GM04503 (cell line): ENCODE results near the gene GABRR3.
"Not testable (repeated sequence)": the region's sequence is repeated elsewhere in the genome, so short reads cannot be mapped to it uniquely, and the experiment has no call there.

Source experiments
- DNase-seq: peaks from one replicate; pipeline ENCODE4 v3.0.0-alpha.2; 2012; ENCODE audit warnings: low read depth

Gene GABRR3

DNA sequence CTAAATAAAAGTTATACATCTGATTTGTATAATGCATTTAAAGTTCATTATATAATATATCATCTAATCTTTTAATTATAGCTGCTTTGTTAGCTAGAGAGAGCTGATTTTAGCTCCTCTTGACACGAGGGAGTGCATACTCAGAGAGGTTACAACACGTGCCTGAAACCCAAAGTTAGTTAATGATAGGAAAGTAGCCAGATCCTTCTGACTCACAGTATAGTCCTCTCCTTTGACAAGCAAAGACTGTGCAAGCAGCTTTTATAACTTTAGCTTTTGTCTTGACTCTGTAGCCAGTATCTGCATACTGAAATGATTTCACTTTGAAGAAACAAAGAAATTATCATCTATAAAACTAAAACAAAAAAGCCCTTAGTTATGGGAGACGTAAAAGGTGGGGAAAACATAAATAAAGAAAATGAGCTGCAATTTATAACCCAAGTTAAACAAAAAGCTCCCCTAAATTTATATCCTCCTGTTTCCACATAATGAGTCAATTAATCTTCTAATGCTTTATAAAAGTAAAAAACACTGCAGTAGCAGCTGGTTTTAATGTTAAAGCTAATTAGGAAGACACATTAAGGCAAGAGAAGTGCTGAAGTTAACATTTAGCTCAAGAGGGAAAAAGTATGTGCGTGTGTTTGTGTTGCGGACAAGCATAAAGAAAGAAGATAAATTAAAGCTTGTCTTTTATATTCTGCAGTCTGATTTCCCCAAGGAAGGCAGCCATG, 13.1 kb downstream of the GABRR3 start:
- no peak for DNase-seq

DNA sequence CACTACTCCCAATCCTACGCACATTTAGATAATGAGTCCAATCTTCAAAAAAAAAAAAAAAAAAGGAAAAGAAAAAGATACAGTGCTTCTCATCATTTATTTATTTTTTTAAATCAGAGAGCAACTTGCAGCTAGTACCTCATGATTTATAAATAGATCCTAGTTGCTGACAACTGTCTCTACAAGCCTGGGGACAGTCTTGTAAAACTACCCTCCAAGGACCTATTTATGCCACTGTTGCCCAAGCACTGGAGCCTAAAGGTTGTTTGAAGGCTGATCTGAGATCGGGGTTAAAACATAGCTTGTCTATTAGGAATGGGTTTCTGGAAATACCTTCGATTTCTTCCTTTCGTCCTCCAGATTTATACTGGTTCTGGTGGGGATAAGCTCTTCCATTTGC, 14.7 kb downstream of the GABRR3 start:
- DNase-seq = no peak

DNA sequence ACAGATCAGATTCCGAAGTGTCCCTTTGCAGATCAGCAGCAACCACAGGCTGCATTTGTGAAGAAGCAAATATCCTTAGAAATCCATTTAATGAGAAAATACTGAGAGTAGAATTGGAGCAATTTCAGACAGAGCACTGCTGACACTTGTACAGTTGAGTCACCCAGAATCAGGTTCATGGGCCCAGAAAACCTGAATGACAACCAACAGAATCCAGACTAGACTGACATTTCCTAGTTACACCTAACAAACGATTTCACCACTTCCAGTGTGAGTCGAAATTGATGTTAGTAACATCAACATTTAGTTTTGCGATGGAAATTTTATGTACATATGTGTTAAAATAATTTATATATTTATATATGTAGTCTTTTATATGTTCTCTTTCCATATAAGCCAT, 16.8 kb downstream of the GABRR3 start:
- DNase-seq = no peak

DNA sequence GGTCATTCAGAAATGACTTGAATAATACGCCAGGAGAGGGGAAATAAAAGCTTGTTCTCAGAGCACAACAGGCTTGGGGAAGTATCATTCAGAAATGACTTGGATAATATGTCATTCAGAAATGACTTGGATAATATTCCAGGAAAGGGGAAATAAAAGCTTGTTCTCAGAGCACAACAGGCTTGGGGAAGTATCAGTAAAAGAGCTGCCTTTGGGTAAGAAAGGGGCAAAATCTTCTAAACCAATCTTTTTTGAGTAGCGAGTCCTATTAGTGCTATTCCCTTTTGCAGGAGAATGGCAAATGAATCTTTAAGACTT, 20.9 kb downstream of the GABRR3 start:
- no peak for DNase-seq

DNA sequence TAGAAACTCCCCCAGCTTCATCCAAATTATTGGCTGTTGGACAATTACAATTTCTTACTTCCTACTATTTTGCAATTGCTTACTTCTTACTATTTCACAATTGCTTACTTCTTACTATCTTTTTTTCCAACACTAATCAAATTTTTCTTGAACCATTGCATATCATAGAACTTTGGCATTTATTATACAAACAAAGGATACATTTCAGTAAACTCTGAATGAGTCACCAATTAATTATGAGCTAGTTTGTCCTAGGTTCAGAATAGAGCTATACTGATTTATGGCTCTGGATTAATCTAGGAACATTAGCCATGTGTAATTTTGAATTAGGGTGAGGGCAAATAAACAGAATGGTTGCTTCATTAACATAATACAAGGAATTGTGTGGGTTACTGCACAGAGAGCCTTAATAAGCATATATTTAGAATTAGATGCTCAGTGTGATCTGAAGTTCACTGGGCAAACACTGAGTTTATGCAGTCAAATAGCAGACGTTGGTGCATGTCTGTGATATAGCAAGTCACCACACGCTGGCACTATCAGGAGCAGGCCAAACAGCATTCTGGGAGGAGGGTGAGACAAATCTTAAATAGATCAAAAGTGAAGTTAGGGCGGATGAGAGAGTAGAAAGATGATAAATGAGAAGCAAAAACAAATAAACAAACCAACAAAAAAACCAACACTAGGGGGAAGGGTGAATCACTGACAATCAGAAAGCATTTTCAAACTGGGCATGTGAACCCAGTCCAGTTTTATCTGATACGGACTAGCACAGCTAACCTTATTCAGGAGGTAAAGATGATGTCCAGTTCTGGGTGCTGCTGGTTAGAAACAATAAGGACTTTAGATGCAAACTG, 21.5 kb downstream of the GABRR3 start:
- DNase-seq = no peak

DNA sequence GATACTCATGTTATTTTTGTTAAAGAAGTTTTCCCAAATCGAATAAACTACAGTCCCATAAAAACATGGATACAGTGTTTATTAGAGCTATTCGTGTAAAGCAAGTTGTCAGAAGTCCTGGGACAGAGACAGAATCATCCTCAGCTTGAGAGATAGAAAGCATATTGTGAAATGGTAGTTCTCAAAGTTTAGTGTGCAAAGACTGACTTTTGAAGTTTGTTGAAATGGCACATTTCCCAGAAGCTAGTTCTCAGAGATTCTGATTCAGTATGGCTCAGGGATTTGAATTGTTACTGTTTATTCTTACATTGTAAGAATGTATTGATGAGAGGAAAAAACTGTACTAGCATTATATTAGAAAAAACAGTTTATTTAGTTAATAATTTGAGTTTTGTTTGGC, 22.1 kb downstream of the GABRR3 start:
- DNase-seq = no peak

DNA sequence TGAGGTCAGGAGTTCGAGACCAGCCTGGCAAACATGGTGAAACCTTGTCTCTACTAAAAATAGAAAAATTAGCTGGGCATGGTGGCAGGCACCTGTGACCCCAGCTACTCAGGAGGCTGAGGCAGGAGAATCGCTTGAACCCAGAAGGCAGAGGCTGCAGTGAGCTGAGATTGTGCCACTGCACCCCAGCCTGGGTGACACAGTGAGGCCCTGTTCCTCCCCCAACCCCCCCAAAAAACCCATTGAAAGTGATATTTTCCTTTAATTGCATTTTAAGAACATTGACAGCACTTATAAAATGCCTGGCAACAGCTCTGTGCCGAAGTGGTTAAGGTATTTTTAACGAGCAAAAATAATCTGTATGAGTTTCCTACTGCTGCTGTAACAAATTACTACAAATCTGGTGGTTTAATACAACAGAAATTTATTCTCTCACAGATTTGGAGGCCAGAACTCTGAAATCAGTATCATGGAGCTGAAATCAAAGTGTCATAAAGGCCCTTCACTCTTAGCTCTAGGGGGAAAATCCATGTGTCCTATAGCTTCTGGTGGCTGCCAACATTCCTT, 24.1 kb downstream of the GABRR3 start:
- not testable (repeated sequence) for DNase-seq

DNA sequence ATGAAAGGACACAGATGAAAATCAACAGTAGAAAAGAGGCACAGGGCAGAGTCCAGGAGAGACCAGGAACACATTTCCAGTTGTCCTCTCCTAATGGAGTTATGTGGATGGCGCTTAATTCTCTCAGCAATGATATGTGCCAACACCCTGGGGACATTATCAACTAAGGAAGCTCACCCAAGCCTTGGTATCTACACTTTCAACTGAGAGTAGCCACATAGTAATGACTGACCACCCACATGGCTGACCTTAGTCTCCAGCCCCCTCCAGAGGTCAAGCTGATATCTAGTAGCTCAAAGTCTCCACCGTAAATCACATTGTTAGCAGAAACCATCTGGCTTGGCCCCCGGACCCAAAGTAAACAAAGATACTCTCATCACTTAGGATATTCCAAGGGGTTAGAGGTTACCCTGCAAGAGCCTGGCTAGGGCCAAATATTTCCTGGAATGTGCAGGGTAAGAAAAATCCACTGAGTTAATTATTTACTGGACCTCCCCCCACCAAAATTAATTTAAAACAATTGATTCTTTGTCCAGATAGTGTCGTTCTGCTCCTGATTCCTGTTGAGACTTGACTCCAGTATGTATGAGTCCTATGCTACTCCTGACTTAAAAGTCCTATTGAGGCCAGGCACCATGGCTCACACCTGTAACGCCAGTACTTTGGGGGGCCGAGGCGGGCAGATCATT, 24.8 kb downstream of the GABRR3 start:
- no peak for DNase-seq

DNA sequence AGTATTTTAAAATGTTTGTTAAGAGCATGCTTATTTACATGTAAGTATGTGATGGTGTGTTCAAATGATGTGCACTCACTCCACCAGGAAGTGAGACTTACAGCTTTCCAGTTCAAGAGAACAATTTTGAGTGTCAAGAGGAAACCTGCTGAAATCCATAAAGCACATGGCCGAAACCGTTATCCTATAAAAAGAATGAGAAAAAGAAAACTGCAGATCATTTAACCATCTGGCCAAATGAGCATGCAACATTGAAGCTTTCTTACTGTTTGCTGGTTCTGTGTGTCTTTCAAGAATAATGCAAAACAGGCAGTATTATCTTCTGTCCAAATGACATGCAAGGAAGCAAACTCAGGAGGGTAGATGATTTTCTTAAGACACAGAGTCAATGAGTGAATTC, 26.3 kb downstream of the GABRR3 start:
- DNase-seq = no peak

DNA sequence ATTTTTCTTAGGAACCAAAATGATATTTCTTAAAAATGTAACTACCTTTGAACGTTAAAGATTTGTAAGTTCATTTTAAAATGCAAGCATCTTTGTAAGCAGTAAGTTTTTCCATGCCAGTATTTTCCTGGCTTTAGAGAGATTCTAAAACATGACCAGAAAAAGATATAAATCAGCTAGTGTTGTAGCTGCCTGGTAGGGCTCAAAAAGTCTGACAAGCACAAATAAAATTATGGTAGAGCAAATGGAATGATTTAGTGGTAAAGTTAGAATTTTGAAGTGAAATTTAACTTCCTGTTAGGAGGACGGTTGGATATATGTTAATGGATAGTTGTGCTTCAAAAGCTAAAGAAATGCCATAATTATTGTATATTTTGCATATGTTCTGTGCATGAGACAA, 29.7 kb downstream of the GABRR3 start:
- no peak for DNase-seq

DNA sequence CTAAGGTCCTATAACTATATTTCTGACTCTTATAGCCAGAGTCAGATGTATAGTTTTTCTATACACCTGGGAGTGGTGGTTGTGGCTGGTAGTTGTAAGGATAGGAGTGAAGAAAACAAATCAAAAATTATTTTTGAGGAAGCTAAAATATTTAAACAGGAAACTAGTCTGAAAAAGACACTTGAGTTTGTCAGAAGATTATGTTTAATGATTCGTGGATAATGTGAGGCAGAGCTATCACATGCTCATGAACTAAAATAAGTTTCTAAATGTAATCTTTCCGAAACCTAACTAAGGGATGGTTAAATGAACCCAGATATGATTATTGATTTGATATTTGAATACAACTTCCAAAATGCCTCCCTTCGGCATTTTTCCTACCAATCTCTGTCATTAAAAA, 30.4 kb downstream of the GABRR3 start:
- no peak for DNase-seq

DNA sequence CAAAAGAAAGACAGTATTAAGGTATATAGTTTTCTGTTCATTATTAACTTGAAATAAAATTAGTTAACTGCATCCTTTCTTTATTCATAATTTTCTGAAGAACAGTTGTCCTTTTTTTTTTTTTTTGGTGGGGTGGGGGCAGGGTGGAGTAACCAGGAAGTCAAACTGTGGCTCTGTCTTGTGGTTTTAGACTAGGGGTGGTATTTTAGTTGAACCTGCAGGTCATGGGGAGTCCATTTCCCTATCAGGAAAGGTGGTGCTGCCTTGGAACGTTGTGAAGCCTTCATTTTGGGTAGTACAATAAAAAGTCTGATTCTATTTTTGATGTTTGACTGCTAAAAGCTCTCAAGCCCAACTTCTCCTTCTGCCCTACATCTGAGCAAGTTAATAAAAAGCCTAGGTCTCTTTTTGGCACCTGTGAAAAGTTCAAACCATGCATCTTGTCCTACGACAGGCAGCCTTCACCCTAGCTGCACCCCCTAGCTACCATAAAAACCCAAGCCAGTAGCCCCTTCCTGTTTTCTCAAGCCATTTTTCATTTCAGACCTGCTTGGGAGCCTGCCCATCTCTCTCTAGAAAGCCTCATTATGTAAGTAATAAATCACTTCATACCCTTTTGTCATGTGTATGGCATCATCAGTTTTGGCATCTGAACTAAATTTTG, 31.7 kb downstream of the GABRR3 start:
- no peak for DNase-seq

DNA sequence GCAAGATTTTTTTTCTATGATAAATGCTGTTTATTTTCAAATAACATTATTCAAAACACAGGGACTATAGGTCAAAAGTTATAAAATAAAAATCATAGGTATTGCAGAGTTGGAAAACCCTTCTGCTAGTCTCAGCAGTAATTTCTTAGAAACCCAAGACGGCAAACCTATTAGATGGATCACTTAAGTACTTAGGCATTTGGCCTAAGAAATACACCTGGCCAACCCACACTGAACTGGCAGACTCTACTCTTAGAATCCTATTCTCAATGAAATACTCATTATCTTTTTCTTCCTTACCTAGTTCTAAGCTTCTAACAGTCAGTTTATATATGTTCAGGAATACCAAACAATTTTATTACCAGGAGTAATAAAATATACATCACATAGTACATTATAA, 32.4 kb downstream of the GABRR3 start:
- DNase-seq = no peak

DNA sequence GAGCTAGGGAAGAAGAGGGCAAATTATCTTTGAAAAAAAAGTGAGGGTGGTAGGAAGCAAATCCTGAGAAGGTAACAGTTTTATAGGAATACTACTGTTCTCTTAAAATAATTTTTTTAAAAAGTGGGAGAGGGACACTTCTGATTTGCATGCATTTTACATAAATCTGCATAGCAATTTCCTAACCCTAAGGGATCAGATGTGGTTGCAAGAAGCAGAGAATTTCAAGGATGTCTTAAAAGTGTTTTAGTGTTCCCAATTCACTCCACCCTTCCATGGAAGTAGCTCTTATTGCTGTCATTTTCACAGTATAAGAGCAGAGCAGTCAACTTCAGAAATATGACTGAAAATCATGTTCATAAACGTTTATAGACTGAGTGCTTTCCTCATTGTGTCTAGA, 35.1 kb downstream of the GABRR3 start:
- DNase-seq = no peak

DNA sequence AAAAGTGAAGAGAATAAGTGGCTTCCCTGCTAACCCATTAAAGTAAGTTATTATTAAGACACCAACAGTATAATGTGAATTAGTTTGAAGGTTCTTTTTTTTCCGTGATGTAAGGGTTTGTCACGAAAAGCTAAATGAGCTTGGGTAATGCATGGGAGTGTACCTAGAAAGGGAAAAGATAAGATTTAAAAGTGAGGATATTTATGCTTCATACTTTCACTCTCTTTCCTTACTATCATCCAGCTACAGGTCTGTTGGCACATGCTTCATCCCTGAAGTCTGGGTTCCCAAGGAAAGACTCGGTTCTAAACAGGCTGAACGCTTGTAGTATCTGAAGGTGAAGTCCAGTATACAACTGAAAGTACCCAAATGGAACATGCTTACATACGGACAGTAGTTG, 36.0 kb downstream of the GABRR3 start:
- no peak for DNase-seq

DNA sequence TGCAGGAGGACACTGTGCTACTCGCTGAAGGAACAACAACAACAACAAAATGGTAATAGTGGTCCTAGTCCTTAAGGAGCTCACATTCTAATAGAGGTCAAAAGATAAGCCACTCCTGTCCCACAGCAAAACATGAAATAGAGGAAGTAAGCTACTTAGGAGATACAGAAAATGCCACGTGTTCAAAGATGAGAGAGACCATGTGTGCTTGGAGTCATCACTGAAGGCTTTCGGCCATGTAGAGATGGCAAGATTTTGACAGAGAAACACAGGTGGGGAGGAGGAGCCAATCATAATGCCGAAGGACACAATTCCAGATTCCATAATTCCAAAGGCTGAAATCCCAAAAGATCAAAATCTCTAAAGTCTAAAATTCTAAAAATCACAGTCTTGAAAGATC, 38.1 kb downstream of the GABRR3 start:
- DNase-seq = no peak

DNA sequence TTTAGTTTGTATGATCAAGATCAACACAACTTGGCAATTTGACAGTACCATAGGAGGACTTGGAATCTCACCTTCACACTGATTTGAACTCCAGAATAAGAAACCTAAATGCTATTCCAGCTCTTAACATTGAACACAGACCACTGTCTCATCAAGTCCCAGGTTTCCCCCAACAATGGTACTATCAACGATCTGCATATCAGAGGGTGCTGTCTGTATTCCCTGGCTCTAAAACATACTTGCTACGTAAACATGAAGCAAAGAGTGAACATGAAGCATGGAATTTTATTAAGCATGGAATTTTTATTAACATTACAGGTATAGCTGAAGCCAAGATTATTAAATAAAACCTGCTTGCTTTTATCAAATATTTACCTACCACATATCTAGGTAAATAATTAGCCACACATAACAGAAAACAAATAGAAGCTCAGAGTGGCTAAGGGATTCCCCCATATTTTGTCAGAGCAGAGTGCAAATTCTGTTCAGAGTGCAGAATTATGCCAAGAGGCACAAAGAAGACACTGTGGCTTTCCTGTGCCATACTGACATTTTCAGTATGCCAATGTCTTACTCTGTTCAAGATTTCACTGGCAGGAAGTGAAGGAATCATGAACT, 40.7 kb downstream of the GABRR3 start:
- no peak for DNase-seq

DNA sequence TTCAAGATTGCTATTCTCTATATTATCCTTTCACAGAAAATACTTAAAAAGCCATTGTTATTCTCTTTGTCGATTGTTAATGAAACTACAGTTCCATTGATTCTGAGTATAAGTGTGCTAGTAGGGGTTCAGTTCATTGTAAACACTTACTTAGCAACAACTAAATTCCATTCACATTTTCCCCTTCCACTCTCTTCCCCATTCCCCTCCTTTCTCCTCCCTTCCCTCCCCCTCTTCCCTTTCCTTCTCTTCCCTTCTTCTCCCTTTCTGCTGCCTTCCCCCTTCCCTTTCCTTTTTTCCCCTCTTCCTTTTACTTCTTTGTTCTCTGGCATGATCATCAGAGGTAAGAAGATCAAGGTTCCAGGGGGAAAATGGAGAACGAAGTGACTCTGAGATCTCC, 41.6 kb downstream of the GABRR3 start:
- no peak for DNase-seq

DNA sequence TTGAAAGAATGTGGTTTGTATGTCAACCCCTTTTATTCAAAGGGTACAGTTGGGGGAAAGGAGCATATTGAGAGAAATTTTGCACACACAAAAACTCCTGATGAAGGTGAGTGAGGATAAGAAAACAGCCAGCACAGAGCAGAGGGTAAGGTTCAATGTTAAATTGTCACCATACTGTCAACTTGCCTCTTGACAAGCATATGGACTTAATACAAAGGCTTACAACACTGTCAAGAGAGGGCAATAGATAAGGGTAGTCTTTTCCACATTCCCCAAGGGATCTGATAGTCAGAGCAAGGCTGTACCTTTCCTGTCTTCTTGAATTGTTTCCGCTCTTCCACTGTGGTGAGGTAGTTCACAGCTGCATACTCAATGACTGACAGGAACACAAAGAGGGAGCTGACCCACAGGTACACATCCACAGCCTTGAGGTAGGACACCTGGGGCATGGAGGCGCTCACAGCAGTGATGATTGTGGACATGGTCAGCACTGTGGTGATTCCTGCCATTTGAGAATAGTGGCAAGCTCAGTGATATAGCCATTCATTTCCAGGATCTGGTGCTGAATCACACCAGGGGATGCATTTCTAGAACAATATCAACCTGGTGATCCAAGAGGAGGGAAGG, 42.5 kb downstream of the GABRR3 start:
- DNase-seq = no peak

DNA sequence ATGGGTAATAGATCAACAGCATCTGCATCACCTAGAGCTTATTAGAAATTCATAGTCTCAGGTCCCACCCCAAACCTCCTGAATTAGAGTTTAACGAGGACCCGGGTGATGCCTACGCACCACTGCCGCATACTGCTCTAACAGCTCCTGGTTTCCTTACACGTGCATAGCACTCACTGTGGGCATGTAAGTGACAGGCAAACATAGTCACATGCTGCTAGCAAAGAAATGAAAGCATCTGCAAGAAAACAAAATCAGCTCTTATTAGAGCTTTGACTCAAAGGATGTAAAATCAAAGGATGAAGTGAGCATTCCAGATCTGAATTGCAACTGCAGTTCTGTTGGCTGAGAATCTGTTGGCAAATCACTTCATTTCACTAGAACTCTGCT, 43.8 kb downstream of the GABRR3 start:
- no peak for DNase-seq

DNA sequence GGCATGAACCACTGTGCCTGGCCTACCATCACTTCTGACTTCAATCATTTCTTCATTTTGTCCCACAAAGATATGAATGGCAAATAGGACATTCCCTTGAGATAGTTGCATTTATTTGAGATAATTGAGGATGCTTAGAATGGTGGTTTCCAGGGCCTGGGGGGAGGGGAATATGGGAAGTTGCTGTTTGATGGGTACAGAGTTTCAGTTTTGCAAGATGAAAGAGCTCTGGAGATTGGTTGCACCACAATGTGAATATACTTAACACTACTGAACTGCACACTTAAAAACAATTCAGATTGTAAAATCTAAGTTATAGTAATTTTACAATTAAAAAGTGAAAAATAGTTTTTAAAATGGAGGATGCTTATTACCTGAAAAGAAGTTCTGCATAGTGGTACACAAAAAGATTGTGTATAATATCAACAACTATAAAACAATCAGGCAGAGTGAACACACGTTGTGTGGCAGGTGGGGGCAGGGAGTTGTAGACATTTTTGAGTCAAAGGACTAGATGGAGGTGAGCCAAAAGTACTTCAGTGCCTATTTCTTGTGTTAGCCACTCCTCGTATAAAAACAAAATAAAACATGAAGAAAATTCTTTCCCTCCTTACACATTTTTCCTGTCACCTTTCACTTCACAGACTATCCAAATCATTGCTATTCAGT, 44.4 kb downstream of the GABRR3 start:
- DNase-seq = no peak
